ENCODE measurements around the gene TMPRSS12.

DNA sequence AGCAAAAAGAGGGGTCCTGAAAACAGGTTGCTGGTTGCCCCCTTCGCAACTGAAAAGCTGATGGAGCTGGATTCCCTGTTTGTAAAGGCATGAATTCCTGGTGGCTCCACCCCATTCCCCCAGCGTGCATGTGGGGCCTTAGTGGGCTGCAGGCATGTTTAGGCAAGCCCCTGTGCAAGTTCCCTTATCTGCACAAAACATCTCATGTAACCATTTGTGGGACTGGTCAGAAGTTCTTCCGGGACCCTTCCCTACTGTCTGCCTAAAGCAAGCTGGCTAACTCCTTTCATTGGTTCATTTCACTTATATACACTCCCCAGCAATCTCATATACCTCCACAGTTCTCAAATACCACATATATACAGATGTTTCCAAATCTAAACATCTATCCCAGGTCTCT, 85.7 kb downstream of the TMPRSS12 start:
- TF ChIP-seq, protein P1, sequence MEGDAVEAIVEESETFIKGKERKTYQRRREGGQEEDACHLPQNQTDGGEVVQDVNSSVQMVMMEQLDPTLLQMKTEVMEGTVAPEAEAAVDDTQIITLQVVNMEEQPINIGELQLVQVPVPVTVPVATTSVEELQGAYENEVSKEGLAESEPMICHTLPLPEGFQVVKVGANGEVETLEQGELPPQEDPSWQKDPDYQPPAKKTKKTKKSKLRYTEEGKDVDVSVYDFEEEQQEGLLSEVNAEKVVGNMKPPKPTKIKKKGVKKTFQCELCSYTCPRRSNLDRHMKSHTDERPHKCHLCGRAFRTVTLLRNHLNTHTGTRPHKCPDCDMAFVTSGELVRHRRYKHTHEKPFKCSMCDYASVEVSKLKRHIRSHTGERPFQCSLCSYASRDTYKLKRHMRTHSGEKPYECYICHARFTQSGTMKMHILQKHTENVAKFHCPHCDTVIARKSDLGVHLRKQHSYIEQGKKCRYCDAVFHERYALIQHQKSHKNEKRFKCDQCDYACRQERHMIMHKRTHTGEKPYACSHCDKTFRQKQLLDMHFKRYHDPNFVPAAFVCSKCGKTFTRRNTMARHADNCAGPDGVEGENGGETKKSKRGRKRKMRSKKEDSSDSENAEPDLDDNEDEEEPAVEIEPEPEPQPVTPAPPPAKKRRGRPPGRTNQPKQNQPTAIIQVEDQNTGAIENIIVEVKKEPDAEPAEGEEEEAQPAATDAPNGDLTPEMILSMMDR (IDR thresholded peaks at IDR 0.05; ENCODE audit: low read depth, low read length, poor library complexity, severe bottlenecking), result no peak
- TF ChIP-seq EZH2phosphoT487 (IDR thresholded peaks at IDR 0.05; ENCODE audit: borderline replicate concordance, low read length), result no peak

Data from DOHH2 (cell line).